Activated B cell treated with CpG ODN at 0.5 μM for 24 hours (primary cell): ENCODE measurements around the gene ACP3. TPM values are rescaled to one million over a fixed set of nuclear protein-coding genes. Genes with fewer than 3 reads are reported as not detected.

Experiments
- ATAC-seq: fragments of 200-7000 bp; cut with Tn5 transposase; one replicate; pipeline ENCODE4 v1.10.0; 2021; ENCODE audit warnings: low read depth, mild to moderate bottlenecking, moderate library complexity
- CTCF ChIA-PET: fragments of 350-600 bp; sonication (Branson Sonifier 250); formaldehyde crosslinking; loops from one replicate; lab custom pipeline; 2021; ENCODE audit warnings: antibody characterized with exemption; lab: Charles Lee
- POLR2A ChIA-PET: fragments of 350-600 bp; sonication (Branson Sonifier 250); formaldehyde crosslinking; loops from one replicate; lab custom pipeline; 2021; ENCODE audit warnings: antibody characterized with exemption; lab: Charles Lee
- DNase-seq: peaks from one replicate; pipeline ENCODE4 v3.0.0; 2022
- H3K27ac Mint-ChIP-seq: one replicate; pipeline ENCODE4 v1.8.0; 2020; ENCODE audit warnings: mixed read lengths
- H3K27me3 Mint-ChIP-seq: one replicate; pipeline ENCODE4 v1.8.0; 2021; ENCODE audit warnings: mixed read lengths
- H3K36me3 Mint-ChIP-seq: one replicate; pipeline ENCODE4 v1.8.0; 2021; ENCODE audit warnings: low read depth, mixed read lengths
- H3K4me1 Mint-ChIP-seq: one replicate; pipeline ENCODE4 v1.8.0; 2021; ENCODE audit warnings: mixed read lengths
- H3K4me3 Mint-ChIP-seq: one replicate; pipeline ENCODE4 v1.8.0; 2020; ENCODE audit warnings: mild to moderate bottlenecking, mixed read lengths
- H3K9me3 Mint-ChIP-seq: one replicate; pipeline ENCODE4 v1.8.0; 2020; ENCODE audit warnings: mixed read lengths
- intact Hi-C: fragments of 100-400 bp; cut with micrococcal nuclease; formaldehyde crosslinking; loops from one replicate; pipeline ENCODE4 v1.15.1; 2024
- total RNA-seq: library from RNA; stranded (reverse); gene quantifications from 2 replicates; pipeline ENCODE4 v1.2.3, GENCODE V29; 2022
- TF ChIP-seq, protein P1 (sequence below): fragments of 200-600 bp; IDR thresholded peaks from one replicate; pipeline ENCODE4 v1.8.0; 2022; ENCODE audit warnings: antibody characterized with exemption, mild to moderate bottlenecking

ACP3 gene
- total RNA-seq, 1 donor from 2014 or later = 0.84 TPM

DNA sequence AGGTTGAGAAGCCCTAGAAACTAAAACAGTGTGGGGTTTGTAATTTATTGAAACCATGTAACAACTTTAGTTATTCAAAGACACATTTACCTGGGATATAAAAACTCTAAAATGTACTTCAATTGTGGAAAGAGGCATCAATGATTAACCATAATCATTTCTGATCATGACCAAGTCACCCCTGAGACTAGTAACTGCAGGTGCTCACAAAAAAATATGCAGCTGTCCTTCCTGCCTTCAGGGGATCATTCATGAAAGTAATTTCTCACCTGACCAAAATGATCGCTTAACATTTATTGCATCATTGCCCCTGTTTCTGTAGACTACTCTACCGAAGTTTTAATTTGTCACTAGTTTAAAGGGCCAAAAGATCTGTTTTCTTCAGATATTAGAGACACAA is 9.0 kb downstream of the ACP3 start:
- Mint-ChIP-seq H3K9me3 (no peaks in the 10 kb centered on the region), H3K27me3 (peaks cover 2% of the 10 kb centered on the region), H3K36me3 (no peaks in the 10 kb centered on the region), H3K4me1 (peaks cover 7% of the 10 kb centered on the region), H3K27ac (no peak overlapping the region), H3K4me3 (no peak overlapping the region)
- ATAC-seq (no peak), DNase-seq (no peak)
- ChIA-PET POLR2A (no interaction called here), CTCF (no interaction called here)
- TF ChIP-seq, protein P1, sequence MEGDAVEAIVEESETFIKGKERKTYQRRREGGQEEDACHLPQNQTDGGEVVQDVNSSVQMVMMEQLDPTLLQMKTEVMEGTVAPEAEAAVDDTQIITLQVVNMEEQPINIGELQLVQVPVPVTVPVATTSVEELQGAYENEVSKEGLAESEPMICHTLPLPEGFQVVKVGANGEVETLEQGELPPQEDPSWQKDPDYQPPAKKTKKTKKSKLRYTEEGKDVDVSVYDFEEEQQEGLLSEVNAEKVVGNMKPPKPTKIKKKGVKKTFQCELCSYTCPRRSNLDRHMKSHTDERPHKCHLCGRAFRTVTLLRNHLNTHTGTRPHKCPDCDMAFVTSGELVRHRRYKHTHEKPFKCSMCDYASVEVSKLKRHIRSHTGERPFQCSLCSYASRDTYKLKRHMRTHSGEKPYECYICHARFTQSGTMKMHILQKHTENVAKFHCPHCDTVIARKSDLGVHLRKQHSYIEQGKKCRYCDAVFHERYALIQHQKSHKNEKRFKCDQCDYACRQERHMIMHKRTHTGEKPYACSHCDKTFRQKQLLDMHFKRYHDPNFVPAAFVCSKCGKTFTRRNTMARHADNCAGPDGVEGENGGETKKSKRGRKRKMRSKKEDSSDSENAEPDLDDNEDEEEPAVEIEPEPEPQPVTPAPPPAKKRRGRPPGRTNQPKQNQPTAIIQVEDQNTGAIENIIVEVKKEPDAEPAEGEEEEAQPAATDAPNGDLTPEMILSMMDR = no peak
- intact Hi-C loops = no loop called here

DNA sequence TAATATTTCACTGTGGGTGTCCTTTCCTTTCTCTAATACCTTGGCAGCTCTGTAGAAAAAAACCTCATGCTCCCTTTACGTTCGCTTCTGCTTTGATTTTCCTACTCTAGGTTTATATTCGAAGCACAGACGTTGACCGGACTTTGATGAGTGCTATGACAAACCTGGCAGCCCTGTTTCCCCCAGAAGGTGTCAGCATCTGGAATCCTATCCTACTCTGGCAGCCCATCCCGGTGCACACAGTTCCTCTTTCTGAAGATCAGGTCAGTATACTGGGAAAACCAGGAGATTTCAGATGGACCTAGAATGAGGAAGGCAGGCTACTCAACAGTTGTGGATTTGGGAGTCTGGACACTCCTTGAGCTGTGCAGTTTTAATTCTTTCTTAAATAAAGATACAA is 14.9 kb downstream of the ACP3 start:
- no peak overlapping the region for H3K27ac Mint-ChIP-seq
- CTCF ChIA-PET = no interaction called here

DNA sequence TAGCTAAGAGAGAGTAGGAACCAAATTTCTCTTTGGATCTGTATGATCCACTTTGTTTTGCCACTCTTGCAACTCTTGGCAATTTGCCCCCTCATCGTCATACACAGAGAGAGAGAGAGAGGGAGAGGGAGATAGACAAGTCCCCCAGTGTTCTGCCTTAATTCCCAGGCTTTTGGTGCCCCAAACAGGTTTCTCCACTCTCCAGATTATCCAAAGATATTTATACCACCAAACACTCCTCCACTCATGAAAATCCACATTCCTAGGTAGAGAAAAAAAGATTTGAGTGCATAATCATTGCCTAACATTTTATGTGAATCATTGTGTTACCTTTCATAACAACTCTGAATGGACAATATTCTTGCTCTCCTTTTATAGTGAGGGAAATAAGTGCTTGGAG is 15.3 kb downstream of the ACP3 start:
- no peak for DNase-seq
- intact Hi-C loops = no loop called here
- TF ChIP-seq, protein P1 = no peak
- H3K4me3 Mint-ChIP-seq = no peak overlapping the region
- ATAC-seq = no peak
- POLR2A ChIA-PET = no interaction called here
- no peaks in the 10 kb centered on the region for H3K27me3 Mint-ChIP-seq
- CTCF ChIA-PET = no interaction called here
- no peaks in the 10 kb centered on the region for H3K9me3 Mint-ChIP-seq
- H3K27ac Mint-ChIP-seq = no peak overlapping the region
- no peaks in the 10 kb centered on the region for H3K4me1 Mint-ChIP-seq
- no peaks in the 10 kb centered on the region for H3K36me3 Mint-ChIP-seq

More for the DNA sequence above, 14.9 kb downstream of the ACP3 start:
- DNase-seq (no peak), ATAC-seq (no peak)
- POLR2A ChIA-PET = no interaction called here
- intact Hi-C loops = no loop called here
- H3K4me1 Mint-ChIP-seq = no peaks in the 10 kb centered on the region
- no peak overlapping the region for H3K4me3 Mint-ChIP-seq
- H3K9me3 Mint-ChIP-seq = no peaks in the 10 kb centered on the region
- H3K36me3 Mint-ChIP-seq = no peaks in the 10 kb centered on the region
- no peaks in the 10 kb centered on the region for H3K27me3 Mint-ChIP-seq
- TF ChIP-seq, protein P1 = no peak

DNA sequence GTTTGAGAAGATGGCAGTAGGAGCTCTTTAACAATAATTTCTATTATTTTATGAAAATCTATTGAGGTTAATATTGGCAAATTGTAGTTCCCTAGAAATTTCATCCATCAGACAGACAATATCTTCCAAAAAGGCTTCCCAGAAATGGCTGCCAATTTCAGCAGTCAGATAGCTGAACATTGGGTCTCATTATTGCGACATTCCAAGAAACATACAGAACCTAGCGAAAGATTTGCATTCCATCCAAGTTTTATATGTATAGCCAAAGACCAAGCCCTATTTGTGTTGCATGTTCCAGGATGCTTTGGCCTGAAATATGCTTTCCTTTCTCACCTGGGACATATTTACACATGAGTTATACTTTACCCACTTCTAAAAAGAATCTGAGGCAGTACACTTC is 24.5 kb downstream of the ACP3 start:
- POLR2A ChIA-PET = no interaction called here
- CTCF ChIA-PET = interaction anchor here (1.8 kb wide), 1 partner anchor 91 kb away, joined by 6 read pairs; no protein-coding TSS in a partner anchor
- Mint-ChIP-seq H3K9me3 (no peaks in the 10 kb centered on the region), H3K4me3 (no peak overlapping the region), H3K27ac (no peak overlapping the region), H3K36me3 (no peaks in the 10 kb centered on the region), H3K27me3 (no peaks in the 10 kb centered on the region), H3K4me1 (peaks cover 3% of the 10 kb centered on the region)
- TF ChIP-seq, protein P1 = no peak
- intact Hi-C loops = loop anchor here (2.0 kb wide), 1 partner anchor 547 kb away; no protein-coding TSS in a partner anchor
- no peak for DNase-seq
- no peak for ATAC-seq

DNA sequence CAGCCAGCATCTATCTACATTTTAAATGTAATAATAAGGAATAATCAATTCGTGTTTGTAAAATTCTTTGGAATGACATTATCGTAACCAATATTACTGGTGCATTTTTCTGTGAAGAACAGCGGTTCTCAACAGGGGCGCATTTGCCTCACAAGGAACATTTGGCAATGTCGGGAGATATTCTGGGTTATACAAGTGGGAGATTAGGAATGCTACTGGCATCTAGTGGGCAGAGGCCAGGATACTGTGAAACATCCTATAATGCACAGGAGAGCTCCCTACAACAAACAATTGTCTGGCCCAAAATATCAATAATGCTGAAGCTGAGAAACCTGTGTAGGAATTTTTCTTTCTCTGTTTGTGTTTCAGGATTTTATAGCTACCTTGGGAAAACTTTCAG is 25.0 kb downstream of the ACP3 start:
- no peak overlapping the region for H3K27ac Mint-ChIP-seq
- peaks cover 3% of the 10 kb centered on the region for H3K4me1 Mint-ChIP-seq
- TF ChIP-seq, protein P1 = no peak
- ChIA-PET CTCF (interaction anchor here (1.2 to 2.4 kb wide), 6 partner anchors 14 to 1309 kb away, joined by 3 to 8 read pairs (median 5); no protein-coding TSS in a partner anchor), POLR2A (no interaction called here)
- ATAC-seq = no peak
- H3K36me3 Mint-ChIP-seq = no peaks in the 10 kb centered on the region
- intact Hi-C loops = loop anchor here (2.0 kb wide), 1 partner anchor 547 kb away; no protein-coding TSS in a partner anchor
- H3K9me3 Mint-ChIP-seq = no peaks in the 10 kb centered on the region
- H3K4me3 Mint-ChIP-seq = no peak overlapping the region
- H3K27me3 Mint-ChIP-seq = no peaks in the 10 kb centered on the region
- no peak for DNase-seq
